Measurements from ENCODE around the gene LRRIQ4. TPM values are rescaled to one million over a fixed set of nuclear protein-coding genes. Genes with fewer than 3 reads are reported as not detected.

LRRIQ4 gene
- total RNA-seq, 1 experiment from 2014 or later = not detected

DNA sequence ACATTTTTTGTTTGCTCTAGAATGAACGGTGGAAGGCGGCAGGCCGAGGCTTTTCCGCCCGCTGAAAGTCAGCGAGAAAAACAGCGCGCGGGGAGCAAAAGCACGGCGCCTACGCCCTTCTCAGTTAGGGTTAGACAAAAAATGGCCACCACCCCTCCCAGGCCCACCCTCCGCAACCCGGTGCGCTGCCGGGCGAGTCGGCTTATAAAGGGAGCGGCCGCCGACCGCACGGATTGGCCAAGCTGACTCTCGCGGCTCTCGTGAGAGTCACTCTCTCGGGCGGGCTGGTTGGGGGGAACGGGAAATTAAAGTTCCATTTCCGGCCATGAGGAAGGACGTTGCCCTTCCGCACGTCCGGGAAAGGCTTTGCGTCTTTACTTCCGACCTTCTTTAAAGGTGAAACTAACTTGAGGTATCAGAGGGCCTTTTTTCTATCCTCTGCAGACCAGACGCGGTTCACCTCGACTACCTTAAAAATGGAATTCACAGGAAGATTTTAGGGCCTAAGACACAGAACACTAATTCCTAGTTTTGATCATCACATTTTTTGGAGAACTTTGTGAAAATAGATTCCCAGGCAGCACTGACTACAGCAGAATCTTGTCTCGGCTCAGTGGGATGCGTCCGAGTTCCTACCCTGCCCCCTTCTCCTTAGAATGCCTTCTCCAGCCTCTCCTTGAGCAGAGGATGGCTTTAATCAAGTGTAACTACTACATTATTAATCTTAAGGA is 47.6 kb upstream of the LRRIQ4 start, which contains the start of gene TERC:
Gene TERC, minus strand, starts transcription at position 179 of the 731 bp plus-strand sequence.
- H3K4me1 ChIP-seq = no peaks in the 10 kb centered on the region
- DNase-seq = peak; percentile 93 to 95
- peaks cover 3% of the 10 kb centered on the region; the same call in 1 of the 2 replicates for H3K9me3 ChIP-seq
- CTCF ChIA-PET = no interaction called here
- TF ChIP-seq, protein P1, sequence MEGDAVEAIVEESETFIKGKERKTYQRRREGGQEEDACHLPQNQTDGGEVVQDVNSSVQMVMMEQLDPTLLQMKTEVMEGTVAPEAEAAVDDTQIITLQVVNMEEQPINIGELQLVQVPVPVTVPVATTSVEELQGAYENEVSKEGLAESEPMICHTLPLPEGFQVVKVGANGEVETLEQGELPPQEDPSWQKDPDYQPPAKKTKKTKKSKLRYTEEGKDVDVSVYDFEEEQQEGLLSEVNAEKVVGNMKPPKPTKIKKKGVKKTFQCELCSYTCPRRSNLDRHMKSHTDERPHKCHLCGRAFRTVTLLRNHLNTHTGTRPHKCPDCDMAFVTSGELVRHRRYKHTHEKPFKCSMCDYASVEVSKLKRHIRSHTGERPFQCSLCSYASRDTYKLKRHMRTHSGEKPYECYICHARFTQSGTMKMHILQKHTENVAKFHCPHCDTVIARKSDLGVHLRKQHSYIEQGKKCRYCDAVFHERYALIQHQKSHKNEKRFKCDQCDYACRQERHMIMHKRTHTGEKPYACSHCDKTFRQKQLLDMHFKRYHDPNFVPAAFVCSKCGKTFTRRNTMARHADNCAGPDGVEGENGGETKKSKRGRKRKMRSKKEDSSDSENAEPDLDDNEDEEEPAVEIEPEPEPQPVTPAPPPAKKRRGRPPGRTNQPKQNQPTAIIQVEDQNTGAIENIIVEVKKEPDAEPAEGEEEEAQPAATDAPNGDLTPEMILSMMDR (IDR thresholded peaks at IDR 0.05; ENCODE audit: insufficient read depth in 1 of 2, low read depth in 1 of 2, low read length in 1 of 2, severe bottlenecking in 1 of 2, unreplicated experiment in 1 of 2) = no peak
- H3K27me3 Mint-ChIP-seq (ENCODE audit: insufficient read depth, unreplicated experiment) = no peaks in the 10 kb centered on the region
- peak within 1 kb of the TSS; percentile 72 for H3K4me3 ChIP-seq (ENCODE audit: low read depth, low read length)
- POLR2A ChIA-PET = interaction anchor here (0.6 to 1.0 kb wide), 2 partner anchors 9 to 352 kb away, joined by 3 to 5 read pairs; no protein-coding TSS in a partner anchor
- TSS peak; percentile 97 for BruUV-seq (replicated peaks)
- H3K9me3 Mint-ChIP-seq (ENCODE audit: unreplicated experiment) = peaks cover 7% of the 10 kb centered on the region
- H3K36me3 ChIP-seq (ENCODE audit: control insufficient read depth, insufficient read depth, low read length) = no peaks in the 10 kb centered on the region
- H3K4me1 Mint-ChIP-seq (ENCODE audit: low read depth, unreplicated experiment) = no peaks in the 10 kb centered on the region
- intact Hi-C loops (cut with micrococcal nuclease; ENCODE audit: unreplicated experiment) = loop anchor here (5.0 kb wide), 1 partner anchor 272 kb away; the partner anchor contains the start of gene GPR160
- H3K4me3 Mint-ChIP-seq (ENCODE audit: unreplicated experiment) = peak within 1 kb of the TSS; percentile 84
- H3K27ac Mint-ChIP-seq (ENCODE audit: unreplicated experiment) = peak within 1 kb of the TSS; percentile 89
- no peaks in the 10 kb centered on the region for H3K27me3 ChIP-seq (replicated peaks; ENCODE audit: control insufficient read depth, insufficient read depth, low read length)
- H3K36me3 Mint-ChIP-seq (ENCODE audit: insufficient read depth, unreplicated experiment) = peaks cover 23% of the 10 kb centered on the region

DNA sequence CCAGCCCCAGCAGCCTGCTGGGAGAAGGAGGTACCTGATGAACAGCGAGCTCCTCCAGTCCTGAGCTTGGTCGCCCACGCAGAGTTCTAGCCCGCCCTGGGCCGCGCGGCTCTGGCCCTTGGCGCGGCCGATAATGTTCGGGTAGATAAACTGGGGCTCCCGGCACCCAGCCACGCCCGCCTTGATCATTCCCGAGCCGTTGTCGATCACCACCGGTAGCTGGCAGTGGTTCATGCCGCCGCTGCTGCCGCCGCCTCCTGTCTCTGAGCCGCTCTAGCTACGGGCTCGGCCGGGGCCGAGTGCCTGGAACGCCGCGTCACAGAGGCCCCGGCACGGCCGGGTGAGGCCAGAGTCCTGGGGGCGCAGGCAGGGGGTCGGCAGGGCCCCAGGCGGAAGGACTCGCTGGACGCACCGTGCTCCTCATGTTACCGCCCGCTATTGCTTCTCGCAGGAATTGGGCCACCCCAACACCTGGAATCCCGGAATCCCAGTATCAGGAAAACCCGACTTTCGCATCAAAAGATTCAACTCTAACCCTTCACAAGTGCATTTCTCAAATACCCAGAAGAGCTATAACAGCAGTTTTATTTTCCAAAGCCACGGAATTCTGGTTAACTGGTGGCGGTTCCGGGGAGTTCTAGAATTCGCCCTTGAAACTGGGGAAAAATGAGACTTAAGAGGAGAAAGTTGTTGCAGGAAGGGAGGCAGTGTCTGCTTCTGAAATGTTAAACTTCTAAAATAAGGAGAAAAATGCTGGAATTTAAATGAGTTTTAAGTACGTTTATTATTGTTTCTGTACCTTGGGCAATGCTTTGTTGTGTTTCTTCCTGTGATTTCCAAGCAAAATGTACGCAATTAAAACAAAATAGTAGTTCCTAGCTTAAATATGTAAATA is 43.1 kb upstream of the LRRIQ4 start, which contains the start of gene ACTRT3:
Gene ACTRT3, minus strand, starts transcription at position 275 of the 895 bp plus-strand sequence. Its CDS starts 41 bp downstream, at position 234.
- no peaks in the 10 kb centered on the region for H3K4me1 Mint-ChIP-seq (ENCODE audit: low read depth, unreplicated experiment)
- H3K27me3 Mint-ChIP-seq (ENCODE audit: insufficient read depth, unreplicated experiment) = no peaks in the 10 kb centered on the region
- Histone ChIP-seq H3K4me1 (no peaks in the 10 kb centered on the region), H3K9me3 (no peaks in the 10 kb centered on the region), H3K4me3 (ENCODE audit: low read depth, low read length) (no peak within 1 kb of the TSS), H3K27me3 (replicated peaks; ENCODE audit: control insufficient read depth, insufficient read depth, low read length) (no peaks in the 10 kb centered on the region), H3K36me3 (ENCODE audit: control insufficient read depth, insufficient read depth, low read length) (no peaks in the 10 kb centered on the region)
- H3K27ac Mint-ChIP-seq (ENCODE audit: unreplicated experiment) = no peak within 1 kb of the TSS
- peaks cover 43% of the 10 kb centered on the region for H3K36me3 Mint-ChIP-seq (ENCODE audit: insufficient read depth, unreplicated experiment)
- BruUV-seq (replicated peaks) = no TSS peak
- ChIA-PET CTCF (no interaction called here), POLR2A (no interaction called here)
- H3K9me3 Mint-ChIP-seq (ENCODE audit: unreplicated experiment) = peaks cover 7% of the 10 kb centered on the region
- no peak for DNase-seq
- intact Hi-C loops (cut with micrococcal nuclease; ENCODE audit: unreplicated experiment) = no loop called here
- TF ChIP-seq, protein P1 (IDR thresholded peaks at IDR 0.05; ENCODE audit: insufficient read depth in 1 of 2, low read depth in 1 of 2, low read length in 1 of 2, severe bottlenecking in 1 of 2, unreplicated experiment in 1 of 2) = no peak
- peak within 1 kb of the TSS; percentile 24 for H3K4me3 Mint-ChIP-seq (ENCODE audit: unreplicated experiment)

All from Caco-2 (cell line).